ENCODE data around the gene MSH2.

Gene MSH2

DNA sequence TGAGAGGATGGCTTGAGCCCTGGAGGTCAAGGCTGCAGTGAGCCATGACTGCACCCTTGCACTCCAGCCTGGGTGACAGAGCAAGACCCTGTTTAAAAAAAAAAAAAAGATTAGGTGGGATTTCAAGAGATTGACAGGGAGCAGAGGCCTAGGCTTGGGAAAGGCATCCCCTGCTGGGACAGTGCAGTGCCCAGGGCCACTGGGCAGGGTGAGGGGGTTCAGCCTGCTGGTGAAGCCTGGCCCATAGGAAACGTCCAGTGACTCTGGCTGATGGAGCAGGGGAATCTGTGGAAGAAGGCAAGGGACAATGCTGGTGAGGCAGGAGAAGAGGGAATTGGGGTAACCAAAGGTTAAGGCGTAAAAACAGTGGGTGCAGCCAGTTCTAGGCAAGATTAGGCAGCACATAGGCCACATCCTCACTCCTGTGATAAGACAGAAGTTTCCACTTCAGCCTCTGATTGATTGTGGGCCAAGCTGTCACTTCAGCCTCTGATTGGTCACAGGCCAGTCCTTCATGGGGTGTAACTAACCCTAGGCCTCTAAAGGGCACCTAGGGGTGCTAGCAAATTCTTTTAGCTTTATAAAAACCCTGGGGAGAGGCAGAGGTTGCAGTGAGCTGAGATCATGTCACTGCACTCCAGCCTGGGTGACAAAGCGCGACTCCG is 128.6 kb downstream of the MSH2 start:
- no peak for DNase-seq
- H3K4me3 Mint-ChIP-seq, result no peak overlapping the region
- no peaks in the 10 kb centered on the region for H3K4me1 Mint-ChIP-seq
- no peaks in the 10 kb centered on the region for H3K36me3 Mint-ChIP-seq
- CTCF ChIA-PET, result no interaction called here
- no peaks in the 10 kb centered on the region for H3K9me3 Mint-ChIP-seq
- peaks cover 4% of the 10 kb centered on the region for H3K27me3 Mint-ChIP-seq
- H3K27ac Mint-ChIP-seq, result no peak overlapping the region
